Osteocyte (in vitro differentiated cells): Measurements from ENCODE around the gene UPF1. TPM values are rescaled to one million over a fixed set of nuclear protein-coding genes. Genes with fewer than 3 reads are reported as not detected.

Experiments
- DNase-seq: peaks from one replicate; pipeline ENCODE4 v3.0.0; 2021; ENCODE audit warnings: mixed read lengths; ENCODE audit not compliant: unreplicated experiment; ENCODE audit errors: extremely low spot score
- H3K27ac Mint-ChIP-seq: one replicate; pipeline ENCODE4 v1.8.0; 2021; ENCODE audit warnings: mild to moderate bottlenecking, mixed read lengths; ENCODE audit not compliant: unreplicated experiment
- H3K27me3 Mint-ChIP-seq: one replicate; pipeline ENCODE4 v1.8.0; 2021; ENCODE audit warnings: mixed read lengths; ENCODE audit not compliant: unreplicated experiment
- H3K36me3 Mint-ChIP-seq: one replicate; pipeline ENCODE4 v1.8.0; 2021; ENCODE audit warnings: mixed read lengths; ENCODE audit not compliant: unreplicated experiment
- H3K4me1 Mint-ChIP-seq: one replicate; pipeline ENCODE4 v1.8.0; 2021; ENCODE audit warnings: mixed read lengths; ENCODE audit not compliant: unreplicated experiment
- H3K4me3 Mint-ChIP-seq: one replicate; pipeline ENCODE4 v1.8.0; 2021; ENCODE audit warnings: mild to moderate bottlenecking, moderate library complexity, mixed read lengths; ENCODE audit not compliant: unreplicated experiment
- H3K9me3 Mint-ChIP-seq: one replicate; pipeline ENCODE4 v1.8.0; 2021; ENCODE audit warnings: mixed read lengths; ENCODE audit not compliant: unreplicated experiment
- CTCF ChIP-seq: fragments of 200-600 bp; sonication (generic); IDR thresholded peaks from 2 replicates; pipeline ENCODE4 v1.5.0; 2021; ENCODE audit warnings: antibody characterized with exemption, mild to moderate bottlenecking, moderate library complexity
- total RNA-seq: library from RNA; stranded (reverse); gene quantifications from 2 replicates; pipeline ENCODE4 v1.2.1, GENCODE V29; 2021

UPF1 gene
- total RNA-seq, 1 donor from 2014 or later = 58.0 TPM

DNA sequence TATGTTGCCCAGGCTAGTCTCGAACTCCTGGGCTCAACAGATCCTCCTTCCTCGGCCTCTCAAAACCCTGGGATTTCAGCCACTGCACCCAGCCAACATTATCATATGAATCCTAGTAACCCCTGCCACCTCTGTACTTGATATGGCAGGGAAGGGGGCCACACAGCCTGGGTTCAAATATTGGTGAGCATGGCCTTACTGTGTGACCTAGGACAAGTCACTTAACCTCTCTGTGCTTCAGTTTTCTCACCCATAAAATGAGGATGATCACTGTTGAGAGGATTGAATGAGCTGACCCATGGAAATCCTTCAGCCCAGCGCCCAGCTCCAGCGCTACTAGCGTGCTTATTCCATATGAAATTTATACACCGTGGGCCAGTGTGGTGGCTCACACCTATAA is 37.1 kb upstream of the UPF1 start:
- H3K27me3 Mint-ChIP-seq = peaks cover 35% of the 10 kb centered on the region

GRCh38 chr19:18795540-18795939 is 36.2 kb upstream of the UPF1 start:
- H3K4me3 Mint-ChIP-seq = no peak overlapping the region
- no peak for TF ChIP-seq CTCF
- H3K27me3 Mint-ChIP-seq = peaks cover 28% of the 10 kb centered on the region
- no peak for DNase-seq
- no peak overlapping the region for H3K27ac Mint-ChIP-seq
- H3K4me1 Mint-ChIP-seq = peaks cover 4% of the 10 kb centered on the region
- H3K36me3 Mint-ChIP-seq = no peaks in the 10 kb centered on the region
- H3K9me3 Mint-ChIP-seq = no peaks in the 10 kb centered on the region

More for the DNA sequence above, 37.1 kb upstream of the UPF1 start:
- Mint-ChIP-seq H3K36me3 (no peaks in the 10 kb centered on the region), H3K9me3 (no peaks in the 10 kb centered on the region), H3K27ac (no peak overlapping the region), H3K4me1 (peaks cover 10% of the 10 kb centered on the region), H3K4me3 (no peak overlapping the region)
- TF ChIP-seq CTCF = no peak
- no peak for DNase-seq

DNA sequence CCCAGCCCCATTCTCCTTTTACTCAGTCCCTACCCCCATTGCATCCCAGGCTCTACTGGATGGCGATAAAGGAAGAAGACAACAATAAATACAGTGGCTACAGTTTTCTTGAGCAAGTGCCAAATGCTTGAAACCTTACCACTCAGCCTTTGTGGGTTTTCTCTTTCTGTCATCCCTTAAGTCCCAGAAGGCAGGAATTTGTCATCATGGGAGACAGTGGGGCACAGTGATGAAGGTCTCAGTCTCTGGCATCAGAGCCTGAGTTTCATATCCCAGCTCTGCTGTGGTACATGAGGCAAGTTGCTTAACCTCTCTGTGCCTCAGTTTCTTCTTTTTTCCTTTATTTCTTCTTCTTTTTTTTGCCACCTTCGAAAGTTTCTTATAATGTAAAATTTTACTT is 35.5 kb upstream of the UPF1 start:
- Mint-ChIP-seq H3K4me3 (no peak overlapping the region), H3K27ac (no peak overlapping the region), H3K27me3 (peaks cover 30% of the 10 kb centered on the region), H3K9me3 (no peaks in the 10 kb centered on the region), H3K36me3 (no peaks in the 10 kb centered on the region), H3K4me1 (peaks cover 4% of the 10 kb centered on the region)
- DNase-seq = no peak
- TF ChIP-seq CTCF = no peak

GRCh38 chr19:18798384-18799352 is 33.1 kb upstream of the UPF1 start:
- DNase-seq = no peak
- no peak for TF ChIP-seq CTCF
- H3K4me3 Mint-ChIP-seq = no peak overlapping the region
- no peak overlapping the region for H3K27ac Mint-ChIP-seq
- H3K36me3 Mint-ChIP-seq = no peaks in the 10 kb centered on the region
- no peaks in the 10 kb centered on the region for H3K9me3 Mint-ChIP-seq
- peaks cover 25% of the 10 kb centered on the region for H3K27me3 Mint-ChIP-seq
- H3K4me1 Mint-ChIP-seq = peaks cover 4% of the 10 kb centered on the region

DNA sequence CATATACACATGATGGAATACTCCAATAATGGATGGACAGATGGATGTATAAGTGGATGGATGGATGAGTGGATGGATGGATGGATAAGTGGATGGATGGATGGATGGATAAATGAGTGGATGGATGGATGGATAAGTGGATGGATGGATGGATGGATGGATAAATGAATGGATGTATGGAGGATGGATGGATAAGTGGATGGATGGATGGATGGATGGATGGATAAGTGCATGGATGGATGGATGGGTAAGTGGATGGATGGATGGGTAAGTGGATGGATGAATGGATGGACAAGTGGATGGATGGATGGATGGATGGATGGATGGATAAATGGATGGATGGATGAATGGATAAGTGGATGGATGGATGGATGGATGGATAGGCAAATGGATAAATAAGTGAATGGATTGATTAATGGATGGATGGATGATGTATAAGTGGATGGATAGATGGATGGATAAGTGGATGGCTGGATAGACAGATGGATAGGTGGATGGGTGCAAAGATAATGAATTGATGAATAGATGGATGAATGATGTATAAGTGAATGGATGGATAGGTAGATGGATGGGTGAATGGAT is 32.3 kb upstream of the UPF1 start:
- Mint-ChIP-seq H3K27me3 (peaks cover 23% of the 10 kb centered on the region), H3K9me3 (no peaks in the 10 kb centered on the region), H3K4me1 (peaks cover 4% of the 10 kb centered on the region), H3K36me3 (no peaks in the 10 kb centered on the region), H3K4me3 (no peak overlapping the region), H3K27ac (no peak overlapping the region)
- no peak for DNase-seq
- no peak for TF ChIP-seq CTCF
